ENCODE results near the gene NEMP1. TPM values are rescaled to one million over a fixed set of nuclear protein-coding genes. Genes with fewer than 3 reads are reported as not detected.
"Not testable (repeated sequence)": the region's sequence is repeated elsewhere in the genome, so short reads cannot be mapped to it uniquely, and the experiment has no call there.

NEMP1 gene
- total RNA-seq, 6 donors from 2014 or later, result 6.2 to 13.6 (median 10.0) TPM

DNA sequence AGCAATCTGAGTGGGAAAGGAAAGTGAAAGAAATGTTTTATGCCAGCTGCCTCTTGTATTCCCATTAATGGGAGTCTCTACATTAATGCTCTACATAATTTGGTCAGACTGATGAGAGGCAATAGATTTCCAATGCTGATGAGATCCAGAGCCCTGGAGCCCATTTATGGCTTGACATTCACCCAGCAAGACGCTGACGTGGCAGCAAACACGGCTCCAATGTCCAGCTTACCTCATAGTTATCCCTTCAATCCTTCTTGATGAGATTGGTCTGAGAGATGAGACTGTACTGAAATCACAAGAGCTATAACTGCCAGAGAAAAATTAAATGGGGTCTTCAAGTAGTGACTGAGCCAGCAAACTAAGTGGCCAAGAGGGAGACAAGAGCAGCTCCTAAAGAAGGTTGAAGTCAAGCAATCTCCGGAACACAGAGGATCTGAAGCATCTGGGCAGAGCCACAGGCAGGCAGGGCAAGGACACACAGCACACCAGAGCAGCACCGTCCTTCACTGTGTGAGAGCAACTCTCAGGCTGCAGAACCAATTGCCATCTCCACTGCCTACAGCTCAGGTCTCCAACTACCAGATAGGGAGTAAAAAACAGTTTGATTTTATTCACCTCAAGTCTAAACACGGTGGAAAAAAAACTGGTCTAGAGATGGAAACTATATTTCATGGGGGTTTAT, 21.4 kb downstream of the NEMP1 start:
- no peaks in the 10 kb centered on the region for H3K27me3 ChIP-seq
- H3K36me3 ChIP-seq, result peaks cover 0 to 30% (median 9%) of the 10 kb centered on the region in 4 donors
- ATAC-seq (ENCODE audit: low FRiP score in 2 of 2) (no peak), DNase-seq (no peak)
- 85 to 93% methylated on average over 6 of the region's 6 CpGs for WGBS, 2 donors
- no peaks in the 10 kb centered on the region for H3K9me3 ChIP-seq
- H3K27ac ChIP-seq, result peak overlapping the region in 2 of 4 donors; percentile 8 to 15
- H3K4me1 ChIP-seq, result peaks cover 0 to 3% (median 0%) of the 10 kb centered on the region in 4 donors
- TF ChIP-seq POLR2AphosphoS5 (IDR thresholded peaks at IDR 0.05) (no peak), POLR2A (IDR thresholded peaks at IDR 0.05) (no peak), EP300 (IDR thresholded peaks at IDR 0.05) (no peak)
- TF ChIP-seq, protein P1, sequence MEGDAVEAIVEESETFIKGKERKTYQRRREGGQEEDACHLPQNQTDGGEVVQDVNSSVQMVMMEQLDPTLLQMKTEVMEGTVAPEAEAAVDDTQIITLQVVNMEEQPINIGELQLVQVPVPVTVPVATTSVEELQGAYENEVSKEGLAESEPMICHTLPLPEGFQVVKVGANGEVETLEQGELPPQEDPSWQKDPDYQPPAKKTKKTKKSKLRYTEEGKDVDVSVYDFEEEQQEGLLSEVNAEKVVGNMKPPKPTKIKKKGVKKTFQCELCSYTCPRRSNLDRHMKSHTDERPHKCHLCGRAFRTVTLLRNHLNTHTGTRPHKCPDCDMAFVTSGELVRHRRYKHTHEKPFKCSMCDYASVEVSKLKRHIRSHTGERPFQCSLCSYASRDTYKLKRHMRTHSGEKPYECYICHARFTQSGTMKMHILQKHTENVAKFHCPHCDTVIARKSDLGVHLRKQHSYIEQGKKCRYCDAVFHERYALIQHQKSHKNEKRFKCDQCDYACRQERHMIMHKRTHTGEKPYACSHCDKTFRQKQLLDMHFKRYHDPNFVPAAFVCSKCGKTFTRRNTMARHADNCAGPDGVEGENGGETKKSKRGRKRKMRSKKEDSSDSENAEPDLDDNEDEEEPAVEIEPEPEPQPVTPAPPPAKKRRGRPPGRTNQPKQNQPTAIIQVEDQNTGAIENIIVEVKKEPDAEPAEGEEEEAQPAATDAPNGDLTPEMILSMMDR (IDR thresholded peaks at IDR 0.05), result no peak
- H3K4me3 ChIP-seq, result no peak overlapping the region

DNA sequence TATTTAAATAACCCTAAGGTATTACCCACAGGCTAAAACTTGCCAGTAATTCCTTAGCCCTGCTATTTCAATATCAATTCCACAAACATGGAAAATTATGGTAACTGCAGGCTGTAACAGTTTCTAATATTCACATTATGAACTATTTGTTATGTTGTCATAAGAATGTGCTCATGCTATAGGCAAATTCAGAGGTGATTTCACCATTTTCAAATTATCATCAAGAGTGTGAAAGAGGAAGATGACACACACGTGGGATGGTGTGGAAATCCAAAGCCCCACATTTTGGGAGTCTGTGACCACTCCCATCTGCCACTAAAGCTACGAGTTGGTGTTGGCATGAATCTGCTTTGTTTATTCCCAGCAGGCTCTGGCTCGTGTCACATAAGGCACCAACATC, 22.8 kb downstream of the NEMP1 start:
- H3K27me3 ChIP-seq, result no peaks in the 10 kb centered on the region
- TF ChIP-seq POLR2AphosphoS5 (IDR thresholded peaks at IDR 0.05), result no peak
- TF ChIP-seq, protein P1 (IDR thresholded peaks at IDR 0.05), result no peak
- no peak for TF ChIP-seq EP300 (IDR thresholded peaks at IDR 0.05)
- no peak for TF ChIP-seq POLR2A (IDR thresholded peaks at IDR 0.05)
- no peak for ATAC-seq (ENCODE audit: low FRiP score in 2 of 2)
- peaks cover 0 to 26% (median 9%) of the 10 kb centered on the region in 4 donors for H3K36me3 ChIP-seq
- H3K4me1 ChIP-seq, result peaks cover 0 to 3% (median 0%) of the 10 kb centered on the region in 4 donors
- DNase-seq, result no peak
- H3K4me3 ChIP-seq, result no peak overlapping the region
- no peaks in the 10 kb centered on the region for H3K9me3 ChIP-seq
- H3K27ac ChIP-seq, result no peak overlapping the region
- 54 to 71% methylated on average over 3 of the region's 3 CpGs for WGBS, 2 donors

DNA sequence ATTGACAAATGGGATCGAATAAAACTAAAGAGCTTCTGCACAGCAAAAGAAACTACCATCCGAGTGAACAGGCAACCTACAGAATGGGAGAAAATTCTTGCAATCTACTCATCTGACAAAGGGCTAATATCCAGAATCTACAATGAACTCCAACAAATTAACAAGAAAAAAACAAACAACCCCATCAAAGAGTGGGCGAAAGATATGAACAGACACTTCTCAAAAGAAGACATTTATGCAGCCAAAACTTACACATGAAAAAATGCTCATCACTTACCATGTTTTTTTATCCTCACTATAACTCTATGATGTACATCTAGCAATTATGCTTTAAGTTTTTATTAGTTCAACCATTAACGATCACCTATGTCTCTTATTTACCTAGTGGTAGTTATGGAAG, 24.7 kb downstream of the NEMP1 start:
- WGBS, 2 donors, result 95 to 97% methylated on average over 4 of the region's 4 CpGs
- H3K4me3 ChIP-seq; H3K4me1 ChIP-seq; DNase-seq; H3K36me3 ChIP-seq; H3K27me3 ChIP-seq; H3K9me3 ChIP-seq; H3K27ac ChIP-seq; ATAC-seq (ENCODE audit: low FRiP score in 2 of 2): not testable (repeated sequence)

DNA sequence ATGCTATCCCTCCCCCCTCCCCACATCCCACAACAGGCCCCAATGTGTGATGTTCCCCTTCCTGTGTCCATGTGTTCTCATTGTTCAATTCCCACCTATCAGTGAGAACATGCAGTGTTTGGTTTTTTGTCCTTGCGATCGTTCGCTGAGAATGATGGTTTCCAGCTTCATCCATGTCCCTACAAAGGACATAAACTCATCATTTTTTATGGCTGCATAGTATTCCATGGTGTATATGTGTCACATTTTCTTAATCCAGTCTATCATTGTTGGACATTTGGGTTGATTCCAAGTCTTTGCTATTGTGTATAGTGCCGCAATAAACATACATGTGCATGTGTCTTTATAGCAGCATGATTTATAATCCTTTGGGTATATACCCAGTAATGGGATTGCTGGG, 25.4 kb downstream of the NEMP1 start:
- not testable (repeated sequence) for DNase-seq; ATAC-seq (ENCODE audit: low FRiP score in 2 of 2); H3K27ac ChIP-seq

DNA sequence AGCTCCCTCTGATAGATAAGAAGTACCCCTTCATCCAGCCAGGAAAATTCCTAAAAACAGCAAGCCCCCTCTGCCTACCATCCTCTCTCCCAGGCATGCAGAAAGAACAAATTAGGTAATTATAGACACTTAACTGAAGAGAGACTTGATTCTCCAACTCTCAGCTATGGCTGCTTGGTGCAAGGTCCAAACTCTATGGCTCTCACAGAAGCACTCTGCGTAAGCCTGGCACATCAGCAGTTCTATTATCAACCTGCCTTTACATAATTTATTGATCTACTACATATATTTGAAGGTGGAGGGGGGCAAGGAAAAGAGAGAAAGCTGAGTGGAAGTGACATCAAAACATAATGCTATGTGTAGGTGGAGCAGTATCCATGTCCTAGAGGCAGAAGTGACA, 27.6 kb downstream of the NEMP1 start:
- Histone ChIP-seq H3K27me3 (no peaks in the 10 kb centered on the region), H3K9me3 (no peaks in the 10 kb centered on the region), H3K27ac (no peak overlapping the region), H3K36me3 (no peaks in the 10 kb centered on the region), H3K4me1 (peaks cover 0 to 13% (median 6%) of the 10 kb centered on the region in 4 donors), H3K4me3 (no peak overlapping the region)
- ATAC-seq (ENCODE audit: low FRiP score in 2 of 2) (no peak), DNase-seq (no peak)
- TF ChIP-seq EP300 (IDR thresholded peaks at IDR 0.05), result no peak
- TF ChIP-seq, protein P1 (IDR thresholded peaks at IDR 0.05), result no peak
- no peak for TF ChIP-seq POLR2AphosphoS5 (IDR thresholded peaks at IDR 0.05)
- no peak for TF ChIP-seq POLR2A (IDR thresholded peaks at IDR 0.05)
- whole genome bisulfite sequencing, 2 donors, result 90 to 100% methylated on average over 1 of the region's 1 CpG

More for the DNA sequence above, 25.4 kb downstream of the NEMP1 start:
- not testable (repeated sequence) for H3K4me3 ChIP-seq, H3K27me3 ChIP-seq, H3K9me3 ChIP-seq, H3K36me3 ChIP-seq, H3K4me1 ChIP-seq
- WGBS, 2 donors, result 96 to 100% methylated on average over 4 of the region's 4 CpGs

DNA sequence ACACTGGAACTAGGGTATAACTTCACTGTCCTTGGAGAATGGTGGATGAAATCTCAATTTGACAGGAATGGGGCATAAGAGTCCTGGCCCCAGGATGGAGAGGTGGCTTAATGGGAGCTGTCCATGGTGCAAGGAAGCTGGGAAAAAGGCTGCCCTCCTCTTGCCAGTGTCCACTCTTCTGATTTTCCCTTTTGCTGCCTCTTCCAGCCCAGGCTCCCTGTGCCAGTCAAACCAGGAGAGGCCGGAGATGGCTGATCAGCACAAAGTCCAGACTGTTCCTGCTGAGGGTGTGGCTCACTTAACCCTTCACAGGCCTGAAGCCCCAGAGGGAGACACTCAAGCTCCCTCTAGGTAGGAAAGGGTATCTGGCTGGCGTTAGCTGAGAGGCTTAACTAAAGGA, 28.7 kb downstream of the NEMP1 start, which contains the start of gene MYO1A:
Gene MYO1A, minus strand, starts transcription at position 240 of the 400 bp plus-strand sequence. CDS start 1,806 bp downstream, outside the sequence.
- 58 to 64% methylated on average over 1 to 2 of the region's 2 CpGs for WGBS, 2 donors
- Histone ChIP-seq H3K4me1 (peaks cover 0 to 11% (median 6%) of the 10 kb centered on the region in 4 donors), H3K4me3 (no peak within 1 kb of the TSS), H3K27me3 (no peaks in the 10 kb centered on the region), H3K9me3 (no peaks in the 10 kb centered on the region), H3K27ac (no peak within 1 kb of the TSS), H3K36me3 (no peaks in the 10 kb centered on the region)
- ATAC-seq (ENCODE audit: low FRiP score in 2 of 2) (no peak), DNase-seq (no peak)
- TF ChIP-seq POLR2A (IDR thresholded peaks at IDR 0.05), result no peak
- TF ChIP-seq, protein P1 (IDR thresholded peaks at IDR 0.05), result no peak
- no peak for TF ChIP-seq POLR2AphosphoS5 (IDR thresholded peaks at IDR 0.05)
- no peak for TF ChIP-seq EP300 (IDR thresholded peaks at IDR 0.05)
